GM18520 (cell line): Measurements from ENCODE around the gene PLEKHG2.
A peak's percentile ranks its signal among the peaks of the same experiment; 100 is the strongest.

Experiments used
- ATAC-seq: cut with Tn5 transposase; IDR thresholded peaks from one replicate; pipeline ENCODE4 v1.9.1; 2021; ENCODE audit not compliant: unreplicated experiment

The PLEKHG2 gene

GRCh38 chr19:39415111-39416046 lies 2.9 kb downstream of the PLEKHG2 start:
- no peak for ATAC-seq

- ATAC-seq, result no peak
These were observed 4.0 kb downstream of the PLEKHG2 start for GRCh38 chr19:39416152-39417120.

- ATAC-seq, result no peak
These were observed 5.2 kb downstream of the PLEKHG2 start for GRCh38 chr19:39417463-39418181.

GRCh38 chr19:39419003-39419402 lies 6.5 kb downstream of the PLEKHG2 start:
- no peak for ATAC-seq

GRCh38 chr19:39420769-39421168 lies 8.3 kb downstream of the PLEKHG2 start:
- ATAC-seq, result no peak

- ATAC-seq, result no peak
These were observed 9.6 kb downstream of the PLEKHG2 start for GRCh38 chr19:39422020-39422419.

GRCh38 chr19:39423258-39424086 lies 11.0 kb downstream of the PLEKHG2 start:
- ATAC-seq, result no peak

- no peak for ATAC-seq
These were observed 12.5 kb downstream of the PLEKHG2 start for GRCh38 chr19:39424934-39425333.

GRCh38 chr19:39425744-39426143 lies 13.3 kb downstream of the PLEKHG2 start:
- ATAC-seq, result no peak

- ATAC-seq, result no peak
These were observed 13.7 kb downstream of the PLEKHG2 start for GRCh38 chr19:39426170-39426569.

- ATAC-seq, result no peak
These were observed 15.2 kb downstream of the PLEKHG2 start for GRCh38 chr19:39427707-39428106.

GRCh38 chr19:39428283-39429112 lies 16.0 kb downstream of the PLEKHG2 start:
- ATAC-seq, result no peak

- peak; percentile 61 for ATAC-seq
These were observed 18.5 kb downstream of the PLEKHG2 start for GRCh38 chr19:39430675-39431593.

GRCh38 chr19:39432677-39433025 lies 20.2 kb downstream of the PLEKHG2 start:
- no peak for ATAC-seq

GRCh38 chr19:39433480-39434079 lies 21.1 kb downstream of the PLEKHG2 start:
- no peak for ATAC-seq

- no peak for ATAC-seq
These were observed 21.9 kb downstream of the PLEKHG2 start for GRCh38 chr19:39434123-39435076.
